WTC11 (cell line): Measurements from ENCODE around the gene EHBP1. TPM values are rescaled to one million over a fixed set of nuclear protein-coding genes. Genes with fewer than 3 reads are reported as not detected.

Experiments
- ATAC-seq: fragments of 200-7000 bp; cut with Tn5 transposase; 2 replicates; pipeline ENCODE4 v1.10.0; 2021; ENCODE audit warnings: mild to moderate bottlenecking, moderate library complexity
- CTCF ChIA-PET: fragments of 300-600 bp; sonication (Branson Sonifier 250); formaldehyde crosslinking; loops from one replicate; lab custom pipeline; 2021; ENCODE audit warnings: antibody characterized with exemption; lab: Charles Lee
- POLR2A ChIA-PET: fragments of 350-600 bp; sonication (Branson Sonifier 250); formaldehyde crosslinking; loops from one replicate; lab custom pipeline; 2021; ENCODE audit warnings: antibody characterized with exemption; lab: Charles Lee
- DNase-seq: peaks from one replicate; pipeline ENCODE4 v3.0.0; 2021; ENCODE audit warnings: low spot score
- H3K27ac Mint-ChIP-seq: 2 replicates; pipeline ENCODE4 v1.8.0; 2021; ENCODE audit warnings: mixed read lengths
- H3K27me3 Mint-ChIP-seq: 2 replicates; pipeline ENCODE4 v1.8.0; 2021; ENCODE audit warnings: low read depth, mild to moderate bottlenecking, moderate library complexity, mixed read lengths
- H3K36me3 Mint-ChIP-seq: 2 replicates; pipeline ENCODE4 v1.8.0; 2021; ENCODE audit warnings: mixed read lengths
- H3K4me1 Mint-ChIP-seq: 2 replicates; pipeline ENCODE4 v1.8.0; 2022; ENCODE audit warnings: mixed read lengths
- H3K4me3 Mint-ChIP-seq: 2 replicates; pipeline ENCODE4 v1.8.0; 2021; ENCODE audit warnings: mild to moderate bottlenecking, moderate library complexity, mixed read lengths
- H3K9me3 Mint-ChIP-seq: 2 replicates; pipeline ENCODE4 v1.8.0; 2021; ENCODE audit warnings: mixed read lengths
- CBFB ChIP-seq: sonication (generic); formaldehyde crosslinking; IDR thresholded peaks from 2 replicates; pipeline ENCODE4 v1.8.1; 2022; ENCODE audit warnings: mild to moderate bottlenecking, low read depth, missing genetic modification reagents
- ELF4 ChIP-seq: sonication (generic); formaldehyde crosslinking; IDR thresholded peaks from 2 replicates; pipeline ENCODE4 v1.8.1; 2022; ENCODE audit warnings: low read depth, mild to moderate bottlenecking, moderate library complexity, missing genetic modification reagents
- ERG ChIP-seq: fragments of 250-450 bp; sonication (Bioruptor Pico); IDR thresholded peaks from 2 replicates; pipeline ENCODE4 v1.8.0; 2021; ENCODE audit warnings: mild to moderate bottlenecking
- FOXK1 ChIP-seq: sonication (generic); formaldehyde crosslinking; IDR thresholded peaks from 2 replicates; pipeline ENCODE4 v1.8.0; 2022; ENCODE audit warnings: mild to moderate bottlenecking, moderate library complexity, missing genetic modification reagents
- GTF2I ChIP-seq: fragments of 250-450 bp; sonication (Bioruptor Pico); conservative IDR thresholded peaks from 2 replicates; pipeline ENCODE4 v1.4.0; 2021; ENCODE audit warnings: mild to moderate bottlenecking
- JUN ChIP-seq: sonication (generic); formaldehyde crosslinking; IDR thresholded peaks from 2 replicates; pipeline ENCODE4 v1.8.0; 2023; ENCODE audit warnings: mild to moderate bottlenecking, missing genetic modification reagents
- PRDM15 ChIP-seq: sonication (generic); formaldehyde crosslinking; IDR thresholded peaks from 2 replicates; pipeline ENCODE4 v1.8.0; 2022; ENCODE audit warnings: missing genetic modification reagents
- SMAD3 ChIP-seq: sonication (generic); formaldehyde crosslinking; IDR thresholded peaks from 2 replicates; pipeline ENCODE4 v1.8.0; 2022; ENCODE audit warnings: missing genetic modification reagents, mild to moderate bottlenecking, borderline replicate concordance
- STAT6 ChIP-seq: sonication (generic); formaldehyde crosslinking; conservative IDR thresholded peaks from 2 replicates; pipeline ENCODE4 v1.8.1; 2023; ENCODE audit warnings: mild to moderate bottlenecking, low read depth, missing genetic modification reagents, moderate library complexity
- USF1 ChIP-seq: sonication (generic); formaldehyde crosslinking; IDR thresholded peaks from 2 replicates; pipeline ENCODE4 v1.8.0; 2022; ENCODE audit warnings: mild to moderate bottlenecking, missing genetic modification reagents
- ZMAT4 ChIP-seq: fragments of 250-450 bp; sonication (Bioruptor Pico); IDR thresholded peaks from 2 replicates; pipeline ENCODE4 v1.9.0; 2021; ENCODE audit warnings: mild to moderate bottlenecking
- ZNF219 ChIP-seq: sonication (generic); formaldehyde crosslinking; IDR thresholded peaks from 2 replicates; pipeline ENCODE4 v1.8.0; 2023; ENCODE audit warnings: missing genetic modification reagents, mild to moderate bottlenecking, borderline replicate concordance
- ZNF532 ChIP-seq: fragments of 250-450 bp; sonication (Bioruptor Pico); IDR thresholded peaks from 2 replicates; pipeline ENCODE4 v1.9.0; 2021; ENCODE audit warnings: mild to moderate bottlenecking, borderline replicate concordance
- total RNA-seq: library from RNA; stranded (reverse); gene quantifications from 3 replicates; pipeline ENCODE4 v1.2.3, GENCODE V29; 2021

The EHBP1 gene
- total RNA-seq, 1 experiment from 2014 or later = 36.4 TPM

- H3K36me3 Mint-ChIP-seq = no peaks in the 10 kb centered on the region
- no peak for TF ChIP-seq SMAD3
- peaks cover 19% of the 10 kb centered on the region for H3K4me1 Mint-ChIP-seq
- no peaks in the 10 kb centered on the region for H3K27me3 Mint-ChIP-seq
- no peaks in the 10 kb centered on the region for H3K9me3 Mint-ChIP-seq
- ChIA-PET CTCF (no interaction called here), POLR2A (no interaction called here)
- DNase-seq (no peak), ATAC-seq (no peak)
- no peak overlapping the region for H3K4me3 Mint-ChIP-seq
- H3K27ac Mint-ChIP-seq = no peak overlapping the region
Measured at GRCh38 chr2:62968168-62968567, 262.7 kb downstream of the EHBP1 start.

GRCh38 chr2:62968668-62969067 is 263.2 kb downstream of the EHBP1 start:
- H3K27me3 Mint-ChIP-seq = no peaks in the 10 kb centered on the region
- H3K36me3 Mint-ChIP-seq = no peaks in the 10 kb centered on the region
- CTCF ChIA-PET = no interaction called here
- POLR2A ChIA-PET = no interaction called here
- no peaks in the 10 kb centered on the region for H3K9me3 Mint-ChIP-seq
- H3K4me3 Mint-ChIP-seq = no peak overlapping the region
- no peak overlapping the region for H3K27ac Mint-ChIP-seq
- no peak for ATAC-seq
- TF ChIP-seq USF1 (CRISPR knock-in tag) (no peak), STAT6 (CRISPR knock-in tag) (no peak), ELF4 (CRISPR knock-in tag) (no peak), SMAD3 (no peak), GTF2I (CRISPR knock-in tag) (no peak), JUN (CRISPR knock-in tag) (no peak), ZNF532 (CRISPR knock-in tag) (no peak), ZNF219 (CRISPR knock-in tag) (no peak), ZMAT4 (CRISPR knock-in tag) (no peak), FOXK1 (no peak), CBFB (CRISPR knock-in tag) (no peak), PRDM15 (CRISPR knock-in tag) (no peak), ERG (CRISPR knock-in tag) (no peak)
- DNase-seq = no peak
- peaks cover 19% of the 10 kb centered on the region for H3K4me1 Mint-ChIP-seq
